HepG2 (cell line): Measurements from ENCODE around the gene PRIM2. TPM values are rescaled to one million over a fixed set of nuclear protein-coding genes. Genes with fewer than 3 reads are reported as not detected.
A peak's percentile ranks its signal among the peaks of the same experiment; 100 is the strongest.

ENCODE experiments used
- ATAC-seq: fragments of 200-7000 bp; cut with Tn5 transposase; 3 replicates; pipeline ENCODE4 v1.9.1; 2020; ENCODE audit warnings: mild to moderate bottlenecking, moderate library complexity
- BruUV-seq: library from RNA; stranded (reverse); fragments of 400-500 nt; replicated peaks from 2 replicates; lab custom pipeline; 2021; lab: Mats Ljungman, UMichigan
- CTCF ChIA-PET: fragments of 300-600 bp; formaldehyde crosslinking; extraction: SDS; loops from one replicate; lab custom pipeline; 2021; ENCODE audit warnings: low total read pairs, inconsistent platforms, low intra/inter-chr PET ratio; lab: Yijun Ruan, JAX
- POLR2A ChIA-PET: fragments of 350-600 bp; sonication (Branson Sonifier 250); formaldehyde crosslinking; loops from one replicate; lab custom pipeline; 2020; ENCODE audit warnings: antibody characterized with exemption, inconsistent platforms; lab: Yijun Ruan, JAX
- DNase-seq: peaks from one replicate; pipeline ENCODE4 v3.0.0-alpha.2; 2015; ENCODE audit warnings: low spot score
- FAIRE-seq: peaks from 3 replicates; lab custom pipeline; 2011; peaks lifted over from hg19 to GRCh38; lab: Jason Lieb, UNC
- H2AFZ ChIP-seq: one replicate; pipeline ENCODE4 v1.6.1; 2011; ENCODE audit warnings: low read length, inconsistent platforms
- H3K27ac ChIP-seq: fragments of 300-600 bp; 3 replicates; pipeline ENCODE4 v1.8.0; 2011; ENCODE audit warnings: mixed run types, mild to moderate bottlenecking, mixed read lengths, low read length, inconsistent platforms; ENCODE audit not compliant: insufficient read depth; ENCODE audit errors: extremely low read length
- H3K27me3 ChIP-seq, 2 experiments: fragments of 200-600 bp in 1 of 2; 2 replicates in 1 of 2; 3 replicates in 1 of 2; pipeline versions ENCODE4 v1.6.0 to v1.8.0; 2011; ENCODE audit warnings: low read length in 2 of 2, mild to moderate bottlenecking in 2 of 2, moderate library complexity in 2 of 2, inconsistent platforms in 1 of 2; ENCODE audit not compliant: insufficient read depth in 2 of 2, control insufficient read depth in 1 of 2
- H3K36me3 ChIP-seq, 2 experiments: fragments of 200-600 bp in 1 of 2; replicated peaks in 1 of 2; 2 replicates in 1 of 2; 3 replicates in 1 of 2; pipeline versions ENCODE4 v1.5.1 to v1.8.0; 2011; ENCODE audit warnings: low read length in 2 of 2, inconsistent platforms in 1 of 2; ENCODE audit not compliant: insufficient read depth in 2 of 2, control insufficient read depth in 1 of 2
- H3K4me1 ChIP-seq: 2 replicates; pipeline ENCODE4 v1.5.1; 2012; ENCODE audit warnings: low read length, inconsistent platforms; ENCODE audit not compliant: insufficient read depth
- H3K4me2 ChIP-seq: 2 replicates; pipeline ENCODE4 v1.6.0; 2011; ENCODE audit warnings: low read depth, low read length, inconsistent platforms
- H3K4me3 ChIP-seq, 3 experiments: fragments of 200-600 bp in 1 of 3; sonication (generic), shearing (Covaris generic) in 1 of 3; replicated peaks in 1 of 3; 2 replicates each; pipeline ENCODE4 v1.5.1; 2011 to 2016; ENCODE audit warnings: low read length in 3 of 3, inconsistent platforms in 2 of 3, low read depth in 2 of 3, mild to moderate bottlenecking in 2 of 3, control low read depth in 1 of 3, mixed read lengths in 1 of 3; ENCODE audit not compliant: insufficient read depth in 1 of 3
- H3K79me2 ChIP-seq: one replicate; pipeline ENCODE4 v1.6.1; 2011; ENCODE audit warnings: low read length, inconsistent platforms; ENCODE audit not compliant: insufficient read depth
- H3K9ac ChIP-seq: 2 replicates; pipeline ENCODE4 v1.6.0; 2011; ENCODE audit warnings: mild to moderate bottlenecking, low read depth, low read length, inconsistent platforms; ENCODE audit not compliant: insufficient read depth
- H3K9me3 ChIP-seq: 2 replicates; pipeline ENCODE4 v1.5.1; 2012; ENCODE audit warnings: mild to moderate bottlenecking, low read length
- H4K20me1 ChIP-seq: 2 replicates; pipeline ENCODE4 v1.6.0; 2011; ENCODE audit warnings: inconsistent platforms, mild to moderate bottlenecking, low read length, moderate library complexity; ENCODE audit not compliant: insufficient read depth
- CEBPB ChIP-seq: IDR thresholded peaks from 2 replicates; pipeline ENCODE4 v1.6.1; 2011; ENCODE audit warnings: low read depth, low read length, improper control_type of control experiment, borderline replicate concordance
- FOSL2 ChIP-seq: sonication (generic); formaldehyde crosslinking; IDR thresholded peaks from 2 replicates; pipeline ENCODE4 v1.4.0; 2020; ENCODE audit warnings: missing genetic modification reagents
- MAFF ChIP-seq: IDR thresholded peaks from 2 replicates; pipeline ENCODE4 v1.6.1; 2011; ENCODE audit warnings: low read depth, low read length, improper control_type of control experiment
- MAFK ChIP-seq, 2 experiments: IDR thresholded peaks in 1 of 2; conservative IDR thresholded peaks in 1 of 2; 2 replicates each; pipeline ENCODE4 v1.6.1; 2011; ENCODE audit warnings: improper control_type of control experiment in 2 of 2, low read length in 2 of 2
- PRPF4 ChIP-seq: fragments of 200-400 bp; formaldehyde crosslinking; IDR thresholded peaks from 2 replicates; pipeline ENCODE4 v1.6.1; 2016; ENCODE audit warnings: low read length, low read depth; ENCODE audit not compliant: poor library complexity, severe bottlenecking
- STAG1 ChIP-seq: sonication (generic); formaldehyde crosslinking; IDR thresholded peaks from 2 replicates; pipeline ENCODE4 v1.4.0; 2020; ENCODE audit warnings: missing genetic modification reagents
- ZFP62 ChIP-seq: sonication (generic); formaldehyde crosslinking; IDR thresholded peaks from 2 replicates; pipeline ENCODE4 v1.4.0; 2020; ENCODE audit warnings: missing genetic modification reagents
- ZNF10 ChIP-seq: sonication (generic); formaldehyde crosslinking; IDR thresholded peaks from 2 replicates; pipeline ENCODE4 v1.4.0; 2020; ENCODE audit warnings: mild to moderate bottlenecking, low read depth, missing genetic modification reagents, borderline replicate concordance
- WGBS: methylation state at CpG from one replicate; pipeline ENCODE4 v1.1.6; 2017; ENCODE audit warnings: low lambda C conversion rate; 5-methylcytosine and 5-hydroxymethylcytosine counted together
- in situ Hi-C: cut with HindIII; loops from 2 replicates; pipeline ENCODE4 v1.10.0; 2017; ENCODE audit warnings: low pct_unique_long_range_greater_than_20kb; ENCODE audit not compliant: extremely low pct_ligation_motif_present
- intact Hi-C: fragments of 100-400 bp; cut with micrococcal nuclease; formaldehyde crosslinking; loops from one replicate; pipeline ENCODE4 v1.10.0; 2022; ENCODE audit not compliant: unreplicated experiment
- polyA plus RNA-seq, 8 experiments: library from polyadenylated mRNA; depleted of rRNA in 3 of 8; stranded (reverse) in 7 of 8; unstranded in 1 of 8; fragments of >200 nt; fragmentation: Illumina TruSeq in 4 of 8; extraction: Trizol in 4 of 8; gene quantifications; 2 replicates each; pipeline versions ENCODE4 v1.2.1 to v1.2.3, GENCODE V29; 2011 to 2016; ENCODE audit warnings: low read depth in 4 of 8, missing spikeins in 1 of 8, mixed read lengths in 1 of 8; ENCODE audit not compliant: insufficient read depth in 1 of 8
- total RNA-seq, 5 experiments: library from RNA; depleted of rRNA; stranded (reverse); fragments of >200 nt; fragmentation: Illumina TruSeq; extraction: Trizol; gene quantifications; 2 replicates each; pipeline ENCODE4 v1.2.3, GENCODE V29; 2016; ENCODE audit warnings: low read depth in 1 of 5

Gene PRIM2
- total and polyA plus RNA-seq, 2 of the 13 experiments (the other 11 are each of a cell fraction or from before 2014, with no cell fraction given) = 8.0 to 52.7 TPM

DNA sequence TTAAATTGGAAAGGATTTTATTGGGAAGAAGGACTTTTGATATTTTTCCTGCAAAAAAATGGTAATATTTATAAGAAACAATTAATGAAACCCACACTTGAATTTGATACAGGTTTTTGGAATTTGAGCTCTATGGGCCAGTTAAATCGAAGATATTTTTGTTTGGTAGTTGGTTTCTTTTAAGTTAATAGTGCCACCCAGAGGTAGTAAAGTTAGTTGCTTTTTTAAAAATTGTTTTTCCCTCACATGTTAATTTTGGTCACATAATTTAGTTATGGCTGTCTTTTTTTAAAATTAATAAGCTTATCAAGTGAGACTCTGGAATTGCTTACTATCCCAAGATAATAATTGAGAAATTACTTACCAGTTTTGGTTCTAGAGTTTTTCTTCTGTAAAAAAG lies 7.1 kb downstream of the PRIM2 start (continued):
- TF ChIP-seq STAG1 (CRISPR knock-in tag) = peak; percentile 59

DNA sequence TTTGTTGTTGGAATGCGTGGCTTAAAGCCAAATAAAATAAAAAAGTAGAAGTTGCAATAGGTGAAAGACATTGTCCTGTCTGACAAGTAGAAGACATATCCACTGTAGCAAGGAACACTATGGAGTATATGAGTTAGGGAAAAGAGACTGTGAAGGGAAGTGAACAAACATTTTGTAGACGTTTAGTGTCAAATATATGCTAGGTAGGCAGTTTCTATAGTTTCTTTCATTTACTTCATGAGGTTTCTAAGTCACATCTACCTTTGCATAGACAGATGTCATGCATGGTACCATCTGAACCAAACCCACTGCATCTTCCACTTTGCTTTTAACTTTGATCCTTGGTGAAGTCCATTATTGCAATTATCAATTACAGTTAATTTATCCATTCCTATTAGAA lies 9.9 kb downstream of the PRIM2 start:
- FAIRE-seq = no peak
- H3K79me2 ChIP-seq = no peaks in the 10 kb centered on the region

DNA sequence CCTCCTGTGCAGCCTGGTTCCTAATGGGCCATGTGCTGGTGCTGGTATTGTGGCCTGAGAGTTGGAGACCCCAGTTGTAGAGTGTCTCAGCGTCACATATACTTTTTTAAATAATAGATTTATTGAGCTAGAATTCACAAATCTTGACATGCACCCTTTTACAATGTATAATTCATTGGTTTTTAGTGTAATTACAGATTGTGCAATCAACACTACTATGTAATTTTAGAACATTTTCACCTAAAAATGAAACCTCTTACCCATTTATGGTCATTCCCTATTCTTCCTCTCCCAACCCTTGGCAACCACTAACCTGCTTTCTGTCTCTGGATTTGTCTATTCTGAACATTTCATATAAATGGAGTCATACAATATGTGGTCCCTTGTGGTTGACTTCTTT lies 10.6 kb downstream of the PRIM2 start:
- BruUV-seq = no TSS peak
- Histone ChIP-seq H3K4me3 (no peak overlapping the region), H3K9me3 (peaks cover 22% of the 10 kb centered on the region), H3K4me1 (no peaks in the 10 kb centered on the region), H3K27ac (no peak overlapping the region), H3K4me2 (no peak overlapping the region), H3K9ac (no peak overlapping the region), H4K20me1 (no peaks in the 10 kb centered on the region), H3K27me3 (no peaks in the 10 kb centered on the region), H3K36me3 (peaks cover 4 to 56% of the 10 kb centered on the region in 2 experiments; a peak in 4 of 5 replicates), H3K79me2 (peaks cover 4% of the 10 kb centered on the region)
- CTCF ChIA-PET = no interaction called here
- WGBS = 90% methylated on average over 1 of the region's 1 CpG
- ATAC-seq (no peak), FAIRE-seq (no peak), DNase-seq (no peak)
- intact Hi-C loops = no loop called here
- in situ Hi-C loops = no loop called here
- no peak for TF ChIP-seq ZNF10 (CRISPR knock-in tag)
- TF ChIP-seq PRPF4 = no peak
- no peak for TF ChIP-seq ZFP62
- TF ChIP-seq CEBPB = peak; percentile 35; the same call in 1 of the 2 replicates
- TF ChIP-seq, all 625 proteins: peak for 1
- POLR2A ChIA-PET = no interaction called here
- H2AFZ ChIP-seq = no peak overlapping the region

More for the DNA sequence above, 9.9 kb downstream of the PRIM2 start:
- Histone ChIP-seq H3K36me3 (peaks cover 7 to 62% of the 10 kb centered on the region in 2 experiments), H4K20me1 (no peaks in the 10 kb centered on the region), H3K27me3 (no peaks in the 10 kb centered on the region), H3K9ac (no peak overlapping the region), H3K4me2 (no peak overlapping the region), H2AFZ (no peak overlapping the region), H3K4me3 (no peak overlapping the region), H3K9me3 (peaks cover 22% of the 10 kb centered on the region), H3K27ac (no peak overlapping the region), H3K4me1 (no peaks in the 10 kb centered on the region)
- no peak for ATAC-seq
- TF ChIP-seq MAFK (conservative IDR thresholded peaks at IDR 0.05 in 1 of 2, IDR thresholded peaks at IDR 0.05 in 1 of 2; ENCODE audit: low read length in 2 of 2) = peak; percentile 62 to 73
- peak; percentile 44 for TF ChIP-seq MAFF
- no peak for TF ChIP-seq FOSL2
- intact Hi-C loops (no loop called here), in situ Hi-C loops (no loop called here)
- DNase-seq = no peak
- WGBS = 98% methylated on average over 2 of the region's 2 CpGs
- no TSS peak for BruUV-seq
- POLR2A ChIA-PET = no interaction called here
- CTCF ChIA-PET = no interaction called here
